ENCODE results near the gene SLX4IP. TPM values are rescaled to one million over a fixed set of nuclear protein-coding genes. Genes with fewer than 3 reads are reported as not detected.

Gene SLX4IP
- total RNA-seq, 2 experiments from 2014 or later, result 1.6 to 1.8 TPM

DNA sequence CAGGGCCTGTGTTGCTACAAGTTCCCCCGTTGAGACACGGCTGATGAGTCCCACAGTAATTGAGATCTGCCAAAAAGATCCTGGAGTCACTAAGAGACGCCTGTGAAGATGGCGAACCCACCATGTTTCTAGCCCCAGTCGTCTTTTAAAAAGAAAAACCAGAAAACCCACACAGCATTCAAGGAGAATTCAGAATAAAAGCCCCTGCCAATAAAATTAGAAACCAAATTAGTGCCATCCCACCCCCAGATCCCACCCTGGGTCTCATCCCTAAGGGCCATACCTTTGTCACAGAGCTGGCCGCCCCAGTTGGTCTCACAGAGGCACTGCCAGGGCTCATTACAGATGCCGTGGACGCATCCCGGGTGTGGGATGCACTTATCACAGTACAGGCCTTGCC, 217.1 kb downstream of the SLX4IP start:
- DNase-seq (no peak), ATAC-seq (ENCODE audit: poor library complexity) (no peak)
- ChIA-PET CTCF (no interaction called here), POLR2A (no interaction called here)
- Histone ChIP-seq H3K27me3 (ENCODE audit: control insufficient read depth in 1 of 2, insufficient read depth in 2 of 2, low read length in 2 of 2) (peaks cover 3 to 6% of the 10 kb centered on the region in 2 experiments), H3K36me3 (ENCODE audit: insufficient read depth, low read length) (no peaks in the 10 kb centered on the region), H3K4me1 (ENCODE audit: insufficient read depth, low read length) (no peaks in the 10 kb centered on the region), H3K27ac (ENCODE audit: low read depth in 1 of 2, low read length in 2 of 2) (no peak overlapping the region), H3K4me3 (ENCODE audit: low read length) (no peak overlapping the region), H3K9me3 (ENCODE audit: control insufficient read depth in 1 of 2, insufficient read depth in 1 of 2, low read length in 2 of 2) (no peaks in the 10 kb centered on the region)
- Mint-ChIP-seq H3K9me3 (no peaks in the 10 kb centered on the region), H3K36me3 (ENCODE audit: low read depth) (no peaks in the 10 kb centered on the region), H3K4me3 (no peak overlapping the region), H3K4me1 (ENCODE audit: low read depth) (no peaks in the 10 kb centered on the region), H3K27me3 (peaks cover 19% of the 10 kb centered on the region), H3K27ac (no peak overlapping the region)
- TF ChIP-seq CTCF (IDR thresholded peaks at IDR 0.05), result no peak
- intact Hi-C loops (cut with DNase I, micrococcal nuclease), result no loop called here

DNA sequence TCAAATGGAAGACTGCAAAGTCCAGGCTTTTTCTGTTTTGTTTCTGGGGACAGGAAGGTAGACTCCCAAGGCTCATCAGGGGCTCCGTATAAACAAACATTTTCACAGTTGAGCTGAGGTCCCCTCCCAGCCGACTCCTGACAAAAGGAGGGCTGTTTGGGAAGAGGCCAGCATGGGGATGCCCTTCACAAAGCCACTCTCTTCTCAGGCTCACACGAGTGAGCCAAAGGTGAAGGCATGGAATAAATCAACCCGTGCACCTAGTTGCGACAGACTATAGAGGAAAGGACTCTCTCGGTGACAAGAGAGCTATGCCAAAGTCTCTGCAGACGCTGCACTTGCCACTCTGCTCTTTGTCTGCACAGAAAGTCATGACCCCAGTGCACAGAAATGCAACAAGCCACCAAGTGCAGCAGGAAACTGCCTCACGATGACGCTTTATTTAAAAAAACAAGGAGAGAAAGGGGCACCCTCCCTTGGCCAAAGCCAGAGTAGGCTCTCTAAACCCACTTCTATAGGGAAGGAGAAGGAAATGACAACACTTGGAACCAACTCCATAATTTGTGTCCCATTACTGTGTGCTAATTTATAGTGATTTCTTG, 217.7 kb downstream of the SLX4IP start:
- Histone ChIP-seq H3K4me3 (ENCODE audit: low read length) (no peak overlapping the region), H3K4me1 (ENCODE audit: insufficient read depth, low read length) (no peaks in the 10 kb centered on the region), H3K27ac (ENCODE audit: low read depth in 1 of 2, low read length in 2 of 2) (no peak overlapping the region), H3K9me3 (ENCODE audit: control insufficient read depth in 1 of 2, insufficient read depth in 1 of 2, low read length in 2 of 2) (no peaks in the 10 kb centered on the region), H3K27me3 (ENCODE audit: control insufficient read depth in 1 of 2, insufficient read depth in 2 of 2, low read length in 2 of 2) (peaks cover 3 to 6% of the 10 kb centered on the region in 2 experiments), H3K36me3 (ENCODE audit: insufficient read depth, low read length) (no peaks in the 10 kb centered on the region)
- TF ChIP-seq CTCF (IDR thresholded peaks at IDR 0.05), result no peak
- no peak for ATAC-seq (ENCODE audit: poor library complexity)
- ChIA-PET CTCF (no interaction called here), POLR2A (no interaction called here)
- no peaks in the 10 kb centered on the region for H3K4me1 Mint-ChIP-seq (ENCODE audit: low read depth)
- DNase-seq, result no peak
- H3K9me3 Mint-ChIP-seq, result no peaks in the 10 kb centered on the region
- no peak overlapping the region for H3K4me3 Mint-ChIP-seq
- H3K27me3 Mint-ChIP-seq, result peaks cover 21% of the 10 kb centered on the region
- H3K36me3 Mint-ChIP-seq (ENCODE audit: low read depth), result no peaks in the 10 kb centered on the region
- intact Hi-C loops (cut with DNase I, micrococcal nuclease), result no loop called here
- no peak overlapping the region for H3K27ac Mint-ChIP-seq

DNA sequence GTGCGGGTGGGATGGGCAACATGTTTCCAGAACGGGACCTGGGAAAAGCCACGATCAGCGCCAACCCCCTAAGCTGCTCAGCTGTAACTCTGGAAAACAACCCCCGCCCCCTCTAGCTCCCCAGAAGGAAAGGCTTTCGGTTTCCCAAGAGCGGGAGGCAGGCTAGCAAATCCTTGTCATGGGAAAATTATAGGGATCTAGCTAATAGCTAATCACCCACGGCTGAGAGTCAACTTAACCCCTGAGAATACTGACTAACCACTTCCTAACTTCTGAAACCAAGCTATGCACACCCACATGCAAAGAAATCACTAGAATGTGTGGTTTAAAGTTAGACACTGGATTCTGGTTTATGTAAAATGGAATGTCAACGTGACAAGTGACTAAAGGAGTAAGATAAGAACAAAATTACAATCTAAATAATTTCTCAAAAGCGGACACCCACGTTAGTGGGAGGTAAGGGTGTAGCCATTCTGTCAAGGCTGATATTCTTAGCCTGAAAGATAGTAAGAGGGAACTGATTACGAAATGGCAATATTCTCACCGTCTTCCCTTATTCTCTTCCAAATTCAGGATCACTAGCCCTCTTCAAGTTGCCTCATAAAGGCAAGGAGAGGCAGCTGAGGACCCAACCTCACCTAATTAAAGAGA, 218.6 kb downstream of the SLX4IP start:
- intact Hi-C loops (cut with DNase I, micrococcal nuclease), result no loop called here
- Mint-ChIP-seq H3K4me3 (no peak overlapping the region), H3K36me3 (ENCODE audit: low read depth) (no peaks in the 10 kb centered on the region), H3K27me3 (peaks cover 21% of the 10 kb centered on the region), H3K9me3 (no peaks in the 10 kb centered on the region), H3K4me1 (ENCODE audit: low read depth) (no peaks in the 10 kb centered on the region), H3K27ac (no peak overlapping the region)
- H3K4me1 ChIP-seq (ENCODE audit: insufficient read depth, low read length), result no peaks in the 10 kb centered on the region
- no peaks in the 10 kb centered on the region for H3K36me3 ChIP-seq (ENCODE audit: insufficient read depth, low read length)
- peaks cover 3 to 6% of the 10 kb centered on the region in 2 experiments for H3K27me3 ChIP-seq (ENCODE audit: control insufficient read depth in 1 of 2, insufficient read depth in 2 of 2, low read length in 2 of 2)
- TF ChIP-seq CTCF (IDR thresholded peaks at IDR 0.05), result no peak
- H3K9me3 ChIP-seq (ENCODE audit: control insufficient read depth in 1 of 2, insufficient read depth in 1 of 2, low read length in 2 of 2), result no peaks in the 10 kb centered on the region
- POLR2A ChIA-PET, result no interaction called here
- DNase-seq (no peak), ATAC-seq (ENCODE audit: poor library complexity) (no peak)
- no peak overlapping the region for H3K27ac ChIP-seq (ENCODE audit: low read depth in 1 of 2, low read length in 2 of 2)
- H3K4me3 ChIP-seq (ENCODE audit: low read length), result no peak overlapping the region
- CTCF ChIA-PET, result no interaction called here

Data from CD4-positive, alpha-beta T cell (primary cell).